GM21529 (cell line): ENCODE data around the gene CEP41.

Experiments
- ATAC-seq: cut with Tn5 transposase; IDR thresholded peaks from one replicate; pipeline ENCODE4 v1.9.1; 2021; ENCODE audit not compliant: unreplicated experiment

CEP41 gene

DNA sequence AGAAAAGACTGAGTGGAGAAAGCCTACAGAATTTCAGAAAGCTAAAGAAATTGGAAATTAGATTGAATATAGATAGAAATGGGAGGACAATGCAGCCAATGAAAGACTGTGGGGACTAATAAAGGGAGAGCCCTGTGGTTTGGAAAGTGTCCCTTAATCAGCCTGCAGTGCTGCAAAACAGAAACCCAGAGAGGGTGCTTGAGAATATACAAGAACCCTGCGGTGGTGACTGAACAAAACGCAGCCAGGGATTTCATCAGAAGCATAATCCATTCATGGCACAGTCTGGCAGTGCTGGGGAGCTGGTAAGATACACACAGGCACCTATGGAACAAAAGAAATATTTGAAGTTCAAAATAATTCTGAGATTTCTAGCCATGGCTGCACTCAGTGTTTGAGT lies 19.1 kb downstream of the CEP41 start:
- no peak for ATAC-seq

- no peak for ATAC-seq
Measured at GRCh38 chr7:130420943-130421578, 19.8 kb downstream of the CEP41 start.

- no peak for ATAC-seq
Measured at GRCh38 chr7:130419658-130420057, 21.2 kb downstream of the CEP41 start.

DNA sequence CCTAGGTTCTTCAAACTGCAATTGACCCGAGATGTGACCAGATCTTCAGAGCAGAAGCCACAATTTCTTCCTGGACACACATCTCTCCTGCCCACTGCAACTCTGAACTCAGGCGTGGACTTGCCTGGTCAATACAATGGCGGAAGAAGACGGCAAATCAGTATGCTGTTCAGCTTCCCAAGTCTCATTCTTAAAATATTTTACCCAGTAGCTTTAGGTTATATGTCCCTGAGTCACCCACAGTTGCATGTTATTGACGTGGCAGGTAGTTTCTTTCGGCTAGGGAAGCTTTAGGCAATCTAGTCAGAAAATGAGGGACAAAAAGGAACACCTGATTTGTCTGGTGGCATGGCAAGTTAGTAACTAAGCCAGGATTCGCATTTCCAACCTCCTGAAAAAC lies 22.5 kb downstream of the CEP41 start:
- ATAC-seq: no peak

GRCh38 chr7:130417213-130417612 lies 23.6 kb downstream of the CEP41 start:
- ATAC-seq: no peak

DNA sequence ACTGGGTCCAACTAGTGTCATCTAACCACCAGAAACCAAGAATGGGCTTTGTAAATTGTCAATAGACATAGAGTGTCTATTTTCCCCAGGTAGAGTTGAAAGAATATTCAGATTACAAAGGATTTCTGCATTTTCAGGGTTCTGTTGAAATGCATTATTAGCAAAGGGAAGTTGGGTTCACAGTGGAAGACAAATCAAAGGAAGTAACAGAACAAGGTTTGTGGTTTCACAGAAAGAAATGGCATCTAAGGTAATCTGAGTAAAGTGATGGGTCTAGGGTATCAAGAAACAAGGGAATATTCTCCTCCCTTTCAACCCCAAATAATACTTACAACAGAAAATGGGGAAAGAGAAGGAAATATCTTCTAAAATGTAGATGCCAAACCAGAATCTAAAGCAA lies 25.8 kb downstream of the CEP41 start:
- ATAC-seq: no peak

DNA sequence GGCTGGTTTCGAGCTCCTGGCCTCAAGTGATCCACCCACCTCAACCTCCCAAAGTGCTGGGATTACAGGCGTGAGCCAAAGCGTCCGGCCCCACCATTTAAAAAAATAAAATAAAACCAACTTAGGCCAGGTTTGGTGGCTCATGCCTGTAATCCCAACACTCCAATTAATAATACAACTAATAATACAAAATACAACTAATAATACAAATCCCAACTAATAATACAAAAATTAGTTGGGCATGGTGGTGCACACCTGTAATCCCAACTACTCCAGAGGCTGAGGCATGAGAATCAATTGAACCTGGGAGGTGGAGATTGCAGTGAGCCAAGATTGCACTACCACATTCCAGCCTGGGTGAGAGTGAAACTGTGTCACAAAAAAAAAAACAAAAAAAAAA lies 27.6 kb downstream of the CEP41 start:
- no peak for ATAC-seq

DNA sequence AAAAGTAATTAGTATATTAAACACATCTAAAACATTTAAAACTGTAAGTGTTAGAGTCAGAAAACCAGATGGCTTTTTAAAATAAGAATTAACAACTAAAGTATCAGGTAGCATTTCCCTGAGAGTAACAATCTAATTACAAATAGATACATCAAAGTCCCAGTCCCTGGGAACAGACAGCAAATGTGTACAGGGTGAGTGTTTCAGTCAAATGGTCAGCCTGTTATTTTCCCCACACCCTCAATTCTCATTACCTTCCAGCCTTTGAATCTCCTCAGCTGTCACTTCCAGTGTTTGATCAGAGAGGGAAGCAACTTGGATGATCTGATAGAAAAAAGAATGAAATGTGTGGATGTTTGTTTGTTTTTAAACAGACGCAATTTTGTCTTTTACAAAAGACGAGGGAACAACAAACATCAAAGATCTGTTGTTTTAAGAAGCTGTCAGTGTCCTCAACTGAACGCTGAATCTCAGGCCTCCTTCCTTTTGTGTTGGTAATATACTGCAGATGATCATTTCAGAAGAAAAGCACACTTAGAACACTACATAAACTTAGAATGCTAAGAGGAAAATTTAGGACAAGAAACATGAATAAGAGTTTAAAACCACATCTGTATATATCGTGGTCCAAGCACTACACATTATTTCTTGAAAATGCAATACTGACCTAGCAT lies 29.8 kb downstream of the CEP41 start:
- ATAC-seq: no peak

DNA sequence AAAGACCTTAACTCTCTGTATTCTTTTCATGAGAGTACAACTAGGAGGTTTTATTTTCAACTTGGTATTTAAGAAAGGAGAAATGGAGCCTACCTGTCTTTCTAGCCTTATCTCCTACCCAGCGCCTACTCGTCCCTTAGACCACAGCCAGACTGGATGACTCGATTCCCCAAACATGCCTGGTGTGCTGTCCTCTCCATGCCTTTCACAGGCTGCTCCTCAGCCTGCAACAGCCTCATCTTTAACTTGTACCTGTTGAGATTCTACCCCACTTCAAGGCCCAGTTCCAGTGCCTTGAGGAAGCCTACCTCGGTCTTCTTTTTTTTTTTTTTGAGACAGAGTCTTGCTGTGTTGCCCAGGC lies 31.1 kb downstream of the CEP41 start:
- no peak for ATAC-seq

- no peak for ATAC-seq
Measured at GRCh38 chr7:130409067-130409711, 31.6 kb downstream of the CEP41 start.

DNA sequence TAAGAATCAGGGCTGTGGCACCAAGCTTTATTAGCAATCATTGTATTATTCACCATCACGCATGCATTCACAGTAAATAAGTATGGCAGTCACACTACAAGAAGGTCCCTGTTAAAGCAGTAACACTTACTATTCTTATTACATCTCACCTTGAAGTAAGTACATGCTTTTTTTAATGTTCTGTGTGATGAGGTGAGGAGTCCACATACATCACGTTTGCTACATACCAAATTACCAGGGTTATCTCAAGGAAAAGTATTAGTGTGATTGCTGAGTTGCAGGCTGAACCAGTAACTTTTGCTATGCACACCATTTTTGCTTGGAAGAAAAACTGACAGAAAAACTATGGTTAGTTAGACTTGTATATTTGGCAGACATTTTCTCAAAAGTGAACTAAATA lies 35.8 kb downstream of the CEP41 start:
- ATAC-seq: no peak

GRCh38 chr7:130401578-130401977 lies 39.2 kb downstream of the CEP41 start:
- ATAC-seq: no peak

- no peak for ATAC-seq
Measured at GRCh38 chr7:130401101-130401500, 39.7 kb downstream of the CEP41 start.

GRCh38 chr7:130400120-130400572 lies 40.7 kb downstream of the CEP41 start:
- no peak for ATAC-seq

DNA sequence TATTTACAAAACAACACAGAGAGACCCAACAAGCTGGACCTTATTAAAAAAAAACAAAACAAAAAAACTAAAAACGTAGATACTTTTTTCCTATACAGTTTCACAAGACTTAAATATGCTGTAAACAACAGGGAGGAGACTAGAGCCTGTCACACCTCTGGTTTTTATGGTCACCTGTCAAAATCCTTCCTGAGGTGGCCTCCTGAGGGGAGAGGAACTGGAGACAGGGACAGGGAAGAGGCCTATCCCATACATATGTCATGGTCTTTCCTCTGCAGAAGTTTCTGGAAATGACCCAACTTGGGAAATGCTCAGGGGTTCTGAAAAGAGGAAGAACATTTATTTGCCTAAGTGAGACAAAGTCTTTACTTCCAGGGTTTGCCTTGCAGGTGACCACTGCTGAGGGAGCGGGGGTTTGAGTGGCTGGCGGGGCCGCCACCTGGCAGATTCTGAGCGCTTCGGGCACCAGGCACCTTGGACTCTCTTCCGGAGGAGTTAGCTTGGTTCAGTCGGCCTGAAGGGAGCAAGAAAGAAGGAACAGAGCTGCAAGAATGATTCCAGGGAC lies 42.2 kb downstream of the CEP41 start:
- ATAC-seq: no peak

DNA sequence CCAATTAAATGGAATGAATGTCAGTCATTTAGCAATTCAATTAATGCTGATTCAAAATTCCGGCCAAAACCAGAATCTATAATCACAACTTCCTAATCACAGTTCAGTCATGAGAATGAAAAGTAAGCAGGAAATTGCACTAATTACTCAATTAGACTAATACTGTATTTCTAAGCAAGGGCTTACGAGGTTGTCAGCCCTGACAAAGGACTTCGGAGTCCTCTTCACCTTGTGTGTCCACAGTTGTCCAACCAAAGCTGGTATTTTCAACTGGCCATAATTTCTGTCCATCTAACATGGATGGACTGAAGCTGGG lies 43.1 kb downstream of the CEP41 start:
- no peak for ATAC-seq

GRCh38 chr7:130397051-130397757 lies 43.6 kb downstream of the CEP41 start:
- no peak for ATAC-seq

DNA sequence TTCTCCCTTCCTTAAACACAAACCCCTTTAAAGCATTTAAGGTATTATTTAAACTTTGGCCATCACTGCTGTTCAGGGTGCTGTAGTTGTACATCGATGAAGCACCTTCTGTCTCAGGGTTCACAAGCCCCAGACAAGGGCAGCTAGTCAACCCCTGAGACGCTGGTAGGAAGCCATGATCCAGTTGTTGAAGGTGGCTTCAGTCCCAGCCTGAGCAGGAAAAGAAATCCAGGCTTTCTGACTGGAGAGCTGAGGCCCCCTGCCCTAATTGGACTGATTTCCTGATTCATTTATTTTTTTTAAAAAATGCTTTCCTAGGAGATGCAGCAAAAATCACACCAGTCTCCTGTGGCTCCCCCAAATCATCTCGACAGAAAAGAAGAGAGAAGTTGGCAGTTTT lies 44.7 kb downstream of the CEP41 start:
- no peak for ATAC-seq

GRCh38 chr7:130395421-130395820 lies 45.4 kb downstream of the CEP41 start:
- ATAC-seq: no peak

DNA sequence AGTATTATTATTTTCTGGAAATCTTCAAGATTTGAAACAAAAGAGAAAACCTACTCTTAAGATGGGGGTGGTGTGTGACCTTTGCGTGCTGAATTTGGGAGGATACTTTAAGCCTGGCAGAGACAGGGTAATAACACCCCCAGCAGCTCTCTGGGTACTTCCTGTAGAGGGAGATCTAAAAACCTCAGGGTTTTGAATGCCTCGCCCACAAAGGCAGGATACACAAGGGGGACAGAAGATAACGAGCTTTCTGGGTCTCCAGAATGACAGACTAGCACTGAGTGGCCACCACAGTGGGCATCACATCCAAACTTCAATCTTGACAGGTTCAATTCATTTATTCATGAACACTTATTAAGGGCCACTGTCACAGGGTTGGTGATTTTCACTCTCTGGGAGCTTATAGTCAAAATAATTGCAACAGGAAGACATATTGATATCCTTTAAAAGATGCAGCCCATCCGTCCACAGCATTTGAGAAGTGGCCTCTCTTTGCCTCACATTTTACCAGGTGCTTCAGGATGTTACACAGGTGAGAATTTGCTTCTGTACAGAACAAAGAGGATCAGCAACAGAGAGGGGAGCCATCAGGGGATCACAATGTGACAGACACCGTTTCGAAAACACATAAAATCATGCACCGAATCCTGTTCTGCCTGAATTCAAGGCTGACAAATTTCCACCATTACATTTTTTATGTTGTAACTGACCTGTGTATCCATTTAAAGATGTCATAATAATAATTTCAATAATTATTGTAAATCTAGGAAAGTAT lies 46.2 kb downstream of the CEP41 start:
- no peak for ATAC-seq

DNA sequence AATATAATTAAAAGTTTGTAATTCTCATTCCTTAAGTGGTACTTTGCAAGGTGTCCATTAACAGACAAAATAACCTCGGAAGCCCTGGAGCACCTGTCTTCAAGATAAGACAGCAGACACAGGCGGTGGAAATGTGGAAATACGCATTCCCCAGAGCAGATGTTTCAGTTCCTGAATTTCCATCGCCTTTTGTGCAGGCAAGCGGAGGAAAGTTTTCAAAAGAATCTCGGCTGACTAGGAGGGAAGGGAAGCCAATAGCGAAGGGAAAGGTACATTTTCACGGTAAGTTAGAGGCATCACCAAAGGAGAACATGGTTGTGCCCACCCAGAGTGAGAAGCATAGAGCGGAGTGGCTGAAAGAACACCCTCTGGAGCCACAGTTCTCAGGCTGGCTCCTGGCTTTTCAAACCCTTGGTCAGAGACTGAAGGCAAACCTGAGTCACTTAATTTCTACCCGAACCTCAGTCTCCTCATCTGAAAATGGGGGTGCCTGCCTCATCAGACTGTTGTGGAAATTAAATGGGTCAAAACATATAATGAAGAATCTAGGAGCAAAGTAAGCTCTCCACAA lies 46.9 kb downstream of the CEP41 start:
- ATAC-seq: no peak
